ENCODE data around the gene DPY19L1. TPM values are rescaled to one million over a fixed set of nuclear protein-coding genes. Genes with fewer than 3 reads are reported as not detected.
"Not testable (repeated sequence)": the region's sequence is repeated elsewhere in the genome, so short reads cannot be mapped to it uniquely, and the experiment has no call there.

Gene DPY19L1
- polyA plus RNA-seq, 1 experiment: 40.5 TPM

GRCh38 chr7:35055733-35056132 lies 18.4 kb upstream of the DPY19L1 start:
- H3K27me3 ChIP-seq (ENCODE audit: control insufficient read depth, insufficient read depth, low read length); H3K9me3 ChIP-seq (ENCODE audit: control insufficient read depth, insufficient read depth, low read length); H3K4me3 ChIP-seq (ENCODE audit: low read depth, low read length); CTCF ChIA-PET; POLR2A ChIA-PET; DNase-seq (ENCODE audit: low read depth, low spot score); H3K27ac ChIP-seq (ENCODE audit: low read depth, low read length): not testable (repeated sequence)
- TF ChIP-seq CTCF (IDR thresholded peaks at IDR 0.05; ENCODE audit: low read depth, low read length): peak; percentile 43

GRCh38 chr7:35053488-35054175 lies 16.3 kb upstream of the DPY19L1 start:
- H3K9me3 ChIP-seq (ENCODE audit: control insufficient read depth, insufficient read depth, low read length); POLR2A ChIA-PET; DNase-seq (ENCODE audit: low read depth, low spot score); H3K27ac ChIP-seq (ENCODE audit: low read depth, low read length); H3K27me3 ChIP-seq (ENCODE audit: control insufficient read depth, insufficient read depth, low read length); H3K4me3 ChIP-seq (ENCODE audit: low read depth, low read length): not testable (repeated sequence)
- CTCF ChIA-PET: interaction anchor here (0.7 kb wide), 1 partner anchor 15 kb away, joined by 3 read pairs; no protein-coding TSS in a partner anchor

- H3K27me3 ChIP-seq (ENCODE audit: control insufficient read depth, insufficient read depth, low read length); DNase-seq (ENCODE audit: low read depth, low spot score); H3K9me3 ChIP-seq (ENCODE audit: control insufficient read depth, insufficient read depth, low read length); H3K27ac ChIP-seq (ENCODE audit: low read depth, low read length); POLR2A ChIA-PET; H3K4me3 ChIP-seq (ENCODE audit: low read depth, low read length): not testable (repeated sequence)
- CTCF ChIA-PET: interaction anchor here (0.9 kb wide), 1 partner anchor 12 kb away, joined by 3 read pairs; the partner anchor contains the start of gene DPY19L1
Measured at GRCh38 chr7:35048390-35048789, 11.1 kb upstream of the DPY19L1 start.

GRCh38 chr7:35047912-35048305 lies 10.6 kb upstream of the DPY19L1 start:
- H3K27me3 ChIP-seq (ENCODE audit: control insufficient read depth, insufficient read depth, low read length); H3K9me3 ChIP-seq (ENCODE audit: control insufficient read depth, insufficient read depth, low read length); POLR2A ChIA-PET; DNase-seq (ENCODE audit: low read depth, low spot score); H3K27ac ChIP-seq (ENCODE audit: low read depth, low read length); H3K4me3 ChIP-seq (ENCODE audit: low read depth, low read length): not testable (repeated sequence)
- CTCF ChIA-PET: interaction anchor here (0.9 kb wide), 1 partner anchor 11 kb away, joined by 3 read pairs; the partner anchor contains the start of gene DPY19L1

- H3K9me3 ChIP-seq (ENCODE audit: control insufficient read depth, insufficient read depth, low read length); H3K4me3 ChIP-seq (ENCODE audit: low read depth, low read length); H3K27me3 ChIP-seq (ENCODE audit: control insufficient read depth, insufficient read depth, low read length); H3K27ac ChIP-seq (ENCODE audit: low read depth, low read length); POLR2A ChIA-PET; DNase-seq (ENCODE audit: low read depth, low spot score): not testable (repeated sequence)
- CTCF ChIA-PET: interaction anchor here (0.9 kb wide), 1 partner anchor 10 kb away, joined by 5 read pairs; the partner anchor contains the start of gene DPY19L1
Measured at GRCh38 chr7:35047263-35047911, 10.1 kb upstream of the DPY19L1 start.

GRCh38 chr7:35043301-35043700 lies 6.0 kb upstream of the DPY19L1 start:
- DNase-seq (ENCODE audit: low read depth, low spot score); H3K27me3 ChIP-seq (ENCODE audit: control insufficient read depth, insufficient read depth, low read length); CTCF ChIA-PET; POLR2A ChIA-PET; H3K9me3 ChIP-seq (ENCODE audit: control insufficient read depth, insufficient read depth, low read length); H3K4me3 ChIP-seq (ENCODE audit: low read depth, low read length); H3K27ac ChIP-seq (ENCODE audit: low read depth, low read length): not testable (repeated sequence)

- ChIA-PET POLR2A (no interaction called here), CTCF (interaction anchor here (0.8 to 0.9 kb wide), 2 partner anchors 217 to 583 kb away, joined by 3 read pairs; no protein-coding TSS in a partner anchor)
- Histone ChIP-seq H3K27ac (ENCODE audit: low read depth, low read length) (no peak overlapping the region), H3K9me3 (ENCODE audit: control insufficient read depth, insufficient read depth, low read length) (no peaks in the 10 kb centered on the region; the same call in 1 of the 2 replicates), H3K4me3 (ENCODE audit: low read depth, low read length) (no peak overlapping the region), H3K27me3 (ENCODE audit: control insufficient read depth, insufficient read depth, low read length) (peaks cover 6% of the 10 kb centered on the region)
- DNase-seq (ENCODE audit: low read depth, low spot score): no peak
- no peak for TF ChIP-seq CTCF (IDR thresholded peaks at IDR 0.05; ENCODE audit: low read depth, low read length)
Measured at GRCh38 chr7:35040906-35041305, 3.6 kb upstream of the DPY19L1 start.
